Smooth muscle cell (in vitro differentiated cells): ENCODE data around the gene YBX3. TPM values are rescaled to one million over a fixed set of nuclear protein-coding genes. Genes with fewer than 3 reads are reported as not detected.
"Not testable (repeated sequence)": the region's sequence is repeated elsewhere in the genome, so short reads cannot be mapped to it uniquely, and the experiment has no call there.

Experiments
- DNase-seq: peaks from one replicate; lab custom pipeline; 2025; ENCODE audit not compliant: unreplicated experiment; lab: John Stamatoyannopoulos, UW
- H2AFZ ChIP-seq: fragments of 200-600 bp; sonication (generic); 2 replicates; pipeline ENCODE4 v1.6.0; 2016; ENCODE audit warnings: antibody characterized with exemption, low read depth, mild to moderate bottlenecking
- H3F3A ChIP-seq: fragments of 200-600 bp; sonication (generic); 2 replicates; pipeline ENCODE4 v1.6.0; 2017; ENCODE audit warnings: antibody characterized with exemption, low read depth
- H3K27ac ChIP-seq: fragments of 200-600 bp; sonication (generic); 2 replicates; pipeline ENCODE4 v1.5.1; 2016; ENCODE audit warnings: low read depth, mild to moderate bottlenecking
- H3K27me3 ChIP-seq: fragments of 200-600 bp; sonication (generic); 2 replicates; pipeline ENCODE4 v1.6.1; 2016; ENCODE audit warnings: low read depth, mild to moderate bottlenecking
- H3K36me3 ChIP-seq: fragments of 200-600 bp; sonication (generic); 2 replicates; pipeline ENCODE4 v1.5.1; 2016; ENCODE audit warnings: low read depth
- H3K4me1 ChIP-seq: fragments of 200-600 bp; sonication (generic); 2 replicates; pipeline ENCODE4 v1.5.1; 2016; ENCODE audit warnings: low read depth
- H3K4me2 ChIP-seq: fragments of 200-600 bp; sonication (generic); 2 replicates; pipeline ENCODE4 v1.6.0; 2016; ENCODE audit warnings: mild to moderate bottlenecking
- H3K4me3 ChIP-seq: fragments of 200-600 bp; sonication (generic); 2 replicates; pipeline ENCODE4 v1.5.1; 2016; ENCODE audit warnings: mild to moderate bottlenecking
- H3K79me2 ChIP-seq: fragments of 200-600 bp; sonication (generic); 2 replicates; pipeline ENCODE4 v1.6.0; 2016; ENCODE audit warnings: low read depth, mild to moderate bottlenecking
- H3K9ac ChIP-seq: fragments of 200-600 bp; sonication (generic); 2 replicates; pipeline ENCODE4 v1.6.0; 2016; ENCODE audit warnings: low read depth
- H3K9me3 ChIP-seq: fragments of 200-600 bp; sonication (generic); replicated peaks from 2 replicates; pipeline ENCODE4 v1.5.1; 2016; ENCODE audit warnings: low read depth
- H4K20me1 ChIP-seq: fragments of 200-600 bp; sonication (generic); 2 replicates; pipeline ENCODE4 v1.6.0; 2016; ENCODE audit warnings: low read depth
- CTCF ChIP-seq: fragments of 200-600 bp; sonication (generic); IDR thresholded peaks from 2 replicates; pipeline ENCODE4 v1.5.1; 2017; ENCODE audit warnings: borderline replicate concordance, mild to moderate bottlenecking, antibody characterized with exemption; ENCODE audit not compliant: insufficient read depth, poor library complexity, severe bottlenecking
- WGBS: methylation state at CpG from one replicate; pipeline ENCODE4 v1.1.7; 2016; ENCODE audit warnings: low lambda C conversion rate; 5-methylcytosine and 5-hydroxymethylcytosine counted together
- polyA plus RNA-seq: library from polyadenylated mRNA; unstranded; fragments of >200 nt; fragmentation: Nextera tagmentation; extraction: Ambion mirVana; gene quantifications from 2 replicates; pipeline ENCODE4 v1.2.1, GENCODE V29; 2016
- total RNA-seq: library from RNA; depleted of rRNA; stranded (reverse); fragments of >200 nt; gene quantifications from 2 replicates; pipeline ENCODE4 v1.2.3, GENCODE V29; 2014

Gene YBX3
- total and polyA plus RNA-seq, 2 experiments from 2014 or later: 129 to 188 TPM

DNA sequence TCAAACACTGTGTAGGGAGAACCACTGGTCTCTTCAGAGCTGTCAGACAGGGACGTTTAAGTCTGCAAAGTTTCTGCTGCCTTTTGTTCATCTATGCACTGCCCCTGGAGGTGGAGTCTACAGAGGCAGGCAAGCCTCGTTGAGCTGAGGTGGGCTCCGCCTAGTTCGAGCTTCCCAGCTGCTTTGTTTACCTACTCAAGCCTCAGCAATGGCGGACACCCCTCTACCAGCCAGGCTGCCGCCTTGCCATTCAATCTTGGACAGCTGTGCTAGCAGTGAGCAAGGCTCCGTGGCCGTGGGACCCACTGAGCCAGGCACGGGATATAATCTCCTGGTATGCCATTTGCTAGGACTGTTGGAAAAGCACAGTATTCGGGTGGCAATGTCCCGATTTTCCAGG is 24.6 kb upstream of the YBX3 start:
- no peaks in the 10 kb centered on the region for H3K36me3 ChIP-seq
- H3K4me2 ChIP-seq: no peak overlapping the region
- H3F3A ChIP-seq: no peaks in the 10 kb centered on the region
- H3K4me3 ChIP-seq: no peak overlapping the region
- H3K9ac ChIP-seq: no peak overlapping the region
- TF ChIP-seq CTCF: no peak
- H3K9me3 ChIP-seq: no peaks in the 10 kb centered on the region
- no peak overlapping the region for H2AFZ ChIP-seq
- no peaks in the 10 kb centered on the region for H4K20me1 ChIP-seq
- WGBS: 87% methylated on average over 11 of the region's 11 CpGs
- H3K4me1 ChIP-seq: no peaks in the 10 kb centered on the region
- no peaks in the 10 kb centered on the region for H3K27me3 ChIP-seq
- H3K27ac ChIP-seq: no peak overlapping the region
- H3K79me2 ChIP-seq: no peaks in the 10 kb centered on the region
- no peak for DNase-seq

DNA sequence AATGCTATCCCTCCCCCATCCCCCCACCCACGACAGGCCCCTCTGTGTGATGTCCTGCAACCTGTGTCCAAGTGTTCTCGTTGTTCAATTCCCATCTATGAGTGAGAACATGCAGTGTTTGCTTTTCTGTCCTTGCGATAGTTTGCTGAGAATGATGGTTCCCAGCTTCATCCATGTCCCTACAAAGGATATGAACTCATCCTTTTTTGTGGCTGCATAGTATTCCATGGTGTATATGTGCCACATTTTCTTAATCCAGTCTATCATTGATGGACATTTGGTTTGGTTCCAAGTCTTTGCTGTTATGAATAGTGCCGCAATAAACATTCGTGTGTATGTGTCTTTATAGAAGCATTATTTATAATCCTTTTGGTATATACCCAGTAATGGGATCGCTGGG is 20.3 kb upstream of the YBX3 start:
- H3K9me3 ChIP-seq, H3K79me2 ChIP-seq, H3K4me2 ChIP-seq, H2AFZ ChIP-seq, H3K4me3 ChIP-seq, H3K36me3 ChIP-seq, DNase-seq, H3F3A ChIP-seq, H4K20me1 ChIP-seq, H3K27me3 ChIP-seq, H3K27ac ChIP-seq, H3K4me1 ChIP-seq, H3K9ac ChIP-seq: not testable (repeated sequence)
- 94% methylated on average over 6 of the region's 6 CpGs for WGBS

DNA sequence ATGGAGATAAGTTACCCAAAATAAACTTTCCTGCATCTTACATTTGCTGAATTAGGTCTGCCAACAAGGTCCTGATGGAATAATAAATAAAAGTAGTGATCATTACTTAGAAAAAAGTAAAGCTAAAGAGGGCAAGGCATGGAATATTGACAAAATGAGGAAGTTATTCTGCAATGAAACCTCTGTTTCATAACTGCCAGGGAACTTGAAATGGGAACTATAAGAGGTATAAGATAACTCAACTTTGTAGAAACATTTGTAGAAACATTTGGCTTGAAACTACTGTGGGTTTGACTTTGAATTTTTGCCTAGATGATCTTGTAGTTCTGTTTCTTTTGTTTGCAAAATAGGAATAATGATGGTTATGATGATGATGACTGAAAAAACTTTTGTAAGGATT is 18.7 kb upstream of the YBX3 start:
- H3K9me3 ChIP-seq: no peaks in the 10 kb centered on the region
- H3K4me1 ChIP-seq: no peaks in the 10 kb centered on the region
- no peak for DNase-seq
- H3K27me3 ChIP-seq: no peaks in the 10 kb centered on the region
- no peaks in the 10 kb centered on the region for H3K79me2 ChIP-seq
- H3K27ac ChIP-seq: no peak overlapping the region
- peaks cover 3% of the 10 kb centered on the region for H3F3A ChIP-seq
- no peaks in the 10 kb centered on the region for H3K36me3 ChIP-seq
- no peaks in the 10 kb centered on the region for H4K20me1 ChIP-seq
- no peak overlapping the region for H3K9ac ChIP-seq
- H2AFZ ChIP-seq: no peak overlapping the region
- H3K4me3 ChIP-seq: no peak overlapping the region
- no peak for TF ChIP-seq CTCF
- H3K4me2 ChIP-seq: no peak overlapping the region

DNA sequence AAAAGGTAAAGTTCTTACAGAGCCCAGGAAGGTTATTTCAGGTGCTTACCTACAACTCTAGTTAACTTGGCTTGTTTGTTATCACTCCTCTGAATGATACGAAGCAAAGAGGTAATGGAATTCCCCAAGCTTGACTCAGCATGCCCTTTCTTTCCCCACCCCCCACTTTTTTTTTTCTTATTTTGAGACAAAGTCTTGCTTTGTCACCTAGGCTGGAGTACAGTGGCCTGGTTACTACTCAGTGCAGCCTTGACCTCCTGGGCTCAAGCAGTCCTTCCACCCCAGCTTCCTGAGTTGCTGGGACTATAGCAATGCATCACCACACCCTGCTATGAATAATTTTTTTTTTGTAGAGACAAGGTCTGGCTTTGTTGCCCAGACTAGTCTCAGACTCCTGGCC is 17.1 kb upstream of the YBX3 start:
- H3F3A ChIP-seq: peaks cover 3% of the 10 kb centered on the region
- no peak overlapping the region for H3K9ac ChIP-seq
- H4K20me1 ChIP-seq: no peaks in the 10 kb centered on the region
- peak overlapping the region; percentile 66 for H3K27ac ChIP-seq
- H3K27me3 ChIP-seq: no peaks in the 10 kb centered on the region
- WGBS: 44% methylated on average over 1 of the region's 1 CpG
- H3K4me2 ChIP-seq: peak overlapping the region; percentile 35
- DNase-seq: no peak
- no peaks in the 10 kb centered on the region for H3K36me3 ChIP-seq
- no peaks in the 10 kb centered on the region for H3K4me1 ChIP-seq
- no peak overlapping the region for H3K4me3 ChIP-seq
- no peaks in the 10 kb centered on the region for H3K9me3 ChIP-seq
- H3K79me2 ChIP-seq: no peaks in the 10 kb centered on the region
- TF ChIP-seq CTCF: no peak
- no peak overlapping the region for H2AFZ ChIP-seq
